Measurements from ENCODE around the gene CCN5. TPM values are rescaled to one million over a fixed set of nuclear protein-coding genes. Genes with fewer than 3 reads are reported as not detected.
A peak's percentile ranks its signal among the peaks of the same experiment; 100 is the strongest.
"Not testable (repeated sequence)": the region's sequence is repeated elsewhere in the genome, so short reads cannot be mapped to it uniquely, and the experiment has no call there.

Gene CCN5
- total RNA-seq, 1 donor from 2014 or later, result not detected

- DNase-seq (ENCODE audit: low read depth in 2 of 2), result no peak
Observed at GRCh38 chr20:44756011-44756688, 41.0 kb downstream of the CCN5 start.

- DNase-seq (ENCODE audit: low read depth in 2 of 2), result no peak
Observed at GRCh38 chr20:44756956-44757355, 41.8 kb downstream of the CCN5 start.

- no peak for DNase-seq (ENCODE audit: low read depth in 2 of 2)
Observed at GRCh38 chr20:44758247-44759101, 43.3 kb downstream of the CCN5 start.

- DNase-seq (ENCODE audit: low read depth in 2 of 2), result no peak
Observed at GRCh38 chr20:44759595-44759994, 44.4 kb downstream of the CCN5 start.

- no peak for DNase-seq (ENCODE audit: low read depth in 2 of 2)
Observed at GRCh38 chr20:44761423-44761822, 46.3 kb downstream of the CCN5 start.

- DNase-seq (ENCODE audit: low read depth in 2 of 2), result peak in 1 of 2 donors; percentile 34
Observed at GRCh38 chr20:44762466-44763140, 47.4 kb downstream of the CCN5 start.

GRCh38 chr20:44763798-44764197 lies 48.6 kb downstream of the CCN5 start:
- DNase-seq (ENCODE audit: low read depth in 2 of 2), result not testable (repeated sequence)

GRCh38 chr20:44765091-44765490 lies 49.9 kb downstream of the CCN5 start:
- DNase-seq (ENCODE audit: low read depth in 2 of 2), result no peak

- no peak for DNase-seq (ENCODE audit: low read depth in 2 of 2)
Observed at GRCh38 chr20:44765701-44766347, 50.7 kb downstream of the CCN5 start.

GRCh38 chr20:44768256-44768655 lies 53.1 kb downstream of the CCN5 start:
- DNase-seq (ENCODE audit: low read depth in 2 of 2), result no peak

GRCh38 chr20:44768854-44769480 lies 53.8 kb downstream of the CCN5 start:
- no peak for DNase-seq (ENCODE audit: low read depth in 2 of 2)

- DNase-seq (ENCODE audit: low read depth in 2 of 2), result no peak
Observed at GRCh38 chr20:44769481-44769863, 54.3 kb downstream of the CCN5 start.

- no peak for DNase-seq (ENCODE audit: low read depth in 2 of 2)
Observed at GRCh38 chr20:44770484-44771171, 55.5 kb downstream of the CCN5 start.

GRCh38 chr20:44771172-44771535 lies 56.0 kb downstream of the CCN5 start:
- DNase-seq (ENCODE audit: low read depth in 2 of 2), result no peak

GRCh38 chr20:44772636-44773035 lies 57.5 kb downstream of the CCN5 start:
- no peak for DNase-seq (ENCODE audit: low read depth in 2 of 2)

GRCh38 chr20:44773070-44773829 lies 58.1 kb downstream of the CCN5 start:
- DNase-seq (ENCODE audit: low read depth in 2 of 2), result no peak

GRCh38 chr20:44776980-44777379 lies 61.8 kb downstream of the CCN5 start:
- peak; percentile 46 to 51 for DNase-seq (ENCODE audit: low read depth in 2 of 2)

Measured in lung microvascular endothelial cell (primary cell).